K562 (cell line): ENCODE data around the gene TRAF3IP1. TPM values are rescaled to one million over a fixed set of nuclear protein-coding genes. Genes with fewer than 3 reads are reported as not detected.

ENCODE experiments used
- ATAC-seq: fragments of 200-7000 bp; cut with Tn5 transposase; 3 replicates; pipeline ENCODE4 v1.9.1; 2020; ENCODE audit warnings: moderate library complexity
- BruUV-seq: library from RNA; stranded (reverse); fragments of 400-500 nt; replicated peaks from 2 replicates; lab custom pipeline; 2021; lab: Mats Ljungman, UMichigan
- CTCF ChIA-PET: fragments of 300-600 bp; formaldehyde crosslinking; extraction: SDS; loops from one replicate; lab custom pipeline; 2021; ENCODE audit warnings: low intra/inter-chr PET ratio; lab: Yijun Ruan, JAX
- POLR2A ChIA-PET: fragments of 300-600, 350-650 bp; sonication (Branson Sonifier 250); formaldehyde crosslinking; extraction: SDS; loops from one replicate; lab custom pipeline; 2021; ENCODE audit warnings: antibody characterized with exemption, inconsistent platforms; lab: Yijun Ruan, JAX
- DNase-seq, 4 experiments: peaks; one replicate each; pipeline versions ENCODE4 v3.0.0 to v3.0.0-alpha.2; 2011 to 2018; ENCODE audit warnings: low spot score in 3 of 4, mixed read lengths in 3 of 4; ENCODE audit errors: extremely low read depth in 1 of 4
- FAIRE-seq: peaks from 2 replicates; lab custom pipeline; 2011; peaks lifted over from hg19 to GRCh38; lab: Jason Lieb, UNC
- H2AFZ ChIP-seq: 2 replicates; pipeline ENCODE4 v1.6.0; 2011; ENCODE audit warnings: low read depth, low read length, control low read depth, inconsistent platforms
- H3K27ac ChIP-seq: fragments of 200-600 bp; 3 replicates; pipeline ENCODE4 v1.8.0; 2011; ENCODE audit warnings: low read depth, mild to moderate bottlenecking, control low read depth, inconsistent platforms, low read length, moderate library complexity, mixed read lengths; ENCODE audit errors: extremely low read depth
- H3K27me3 ChIP-seq, 2 experiments: fragments of 300-600 bp in 1 of 2; 2 replicates in 1 of 2; 3 replicates in 1 of 2; pipeline versions ENCODE4 v1.6.0 to v1.8.0; 2011; ENCODE audit warnings: inconsistent platforms in 2 of 2, low read length in 2 of 2, mild to moderate bottlenecking in 1 of 2, mixed read lengths in 1 of 2, moderate library complexity in 1 of 2; ENCODE audit not compliant: control insufficient read depth in 2 of 2, insufficient read depth in 2 of 2
- H3K36me3 ChIP-seq: fragments of 300-600 bp; 3 replicates; pipeline ENCODE4 v1.8.0; 2011; ENCODE audit warnings: mild to moderate bottlenecking, low read length, inconsistent platforms; ENCODE audit not compliant: control insufficient read depth, insufficient read depth
- H3K4me1 ChIP-seq, 2 experiments: fragments of 200-600 bp in 1 of 2; replicated peaks in 1 of 2; 2 replicates in 1 of 2; 3 replicates in 1 of 2; pipeline versions ENCODE4 v1.5.1 to v1.8.0; 2011; ENCODE audit warnings: inconsistent platforms in 2 of 2, low read length in 2 of 2, mild to moderate bottlenecking in 1 of 2, mixed read lengths in 1 of 2, moderate library complexity in 1 of 2; ENCODE audit not compliant: control insufficient read depth in 2 of 2, insufficient read depth in 2 of 2
- H3K4me2 ChIP-seq: 2 replicates; pipeline ENCODE4 v1.6.1; 2011; ENCODE audit warnings: low read length, control low read depth, inconsistent platforms, mixed read lengths; ENCODE audit not compliant: insufficient read depth
- H3K4me3 ChIP-seq: fragments of 200-600 bp; sonication (generic), shearing (Covaris generic); 2 replicates; pipeline ENCODE4 v1.5.1; 2016; ENCODE audit warnings: control low read depth, inconsistent platforms
- H3K79me2 ChIP-seq: fragments of 200-600 bp; 3 replicates; pipeline ENCODE4 v1.8.0; 2011; ENCODE audit warnings: low read length, inconsistent platforms; ENCODE audit not compliant: control insufficient read depth, insufficient read depth
- H3K9ac ChIP-seq, 2 experiments: 2 replicates each; pipeline versions ENCODE4 v1.6.0 to v1.6.1; 2011; ENCODE audit warnings: low read depth in 2 of 2, low read length in 2 of 2, control low read depth in 1 of 2, inconsistent platforms in 1 of 2, mild to moderate bottlenecking in 1 of 2, mixed read lengths in 1 of 2; ENCODE audit not compliant: insufficient read depth in 1 of 2
- H3K9me1 ChIP-seq: one replicate; pipeline ENCODE4 v1.6.0; 2011; ENCODE audit warnings: inconsistent platforms, mild to moderate bottlenecking, low read length, moderate library complexity; ENCODE audit not compliant: control insufficient read depth, insufficient read depth
- H3K9me3 ChIP-seq: replicated peaks from 2 replicates; pipeline ENCODE4 v1.5.1; 2011; ENCODE audit warnings: low read depth, low read length, inconsistent platforms; ENCODE audit not compliant: control insufficient read depth, insufficient read depth
- H4K20me1 ChIP-seq: replicated peaks from 2 replicates; pipeline ENCODE4 v1.6.1; 2011; ENCODE audit warnings: low read length, inconsistent platforms, mixed read lengths; ENCODE audit not compliant: control insufficient read depth, insufficient read depth
- ATF3 ChIP-seq, 2 experiments: fragments of 450-650 bp in 1 of 2; sonication (generic) in 1 of 2; formaldehyde crosslinking in 1 of 2; IDR thresholded peaks in 1 of 2; conservative IDR thresholded peaks in 1 of 2; 2 replicates each; pipeline versions ENCODE4 v1.6.1 to v1.8.1; 2016 to 2023; ENCODE audit warnings: mild to moderate bottlenecking in 2 of 2, moderate library complexity in 2 of 2, inconsistent platforms in 1 of 2, missing genetic modification reagents in 1 of 2
- CEBPB ChIP-seq: fragments of 450-650 bp; IDR thresholded peaks from 2 replicates; pipeline ENCODE4 v1.6.1; 2016; ENCODE audit warnings: missing genetic modification characterization, missing compliant biosample characterization
- CEBPG ChIP-seq, 3 experiments: fragments of 200-800 bp in 1 of 3; sonication (Bioruptor generic) in 1 of 3; sonication (generic) in 1 of 3; formaldehyde crosslinking in 1 of 3; IDR thresholded peaks in 2 of 3; conservative IDR thresholded peaks in 1 of 3; 2 replicates each; pipeline versions ENCODE4 v1.6.1 to v1.8.0; 2016 to 2022; ENCODE audit warnings: missing compliant biosample characterization in 2 of 3, missing genetic modification characterization in 2 of 3, mild to moderate bottlenecking in 1 of 3, missing genetic modification reagents in 1 of 3
- HDAC2 ChIP-seq: fragments of 450-650 bp; IDR thresholded peaks from 2 replicates; pipeline ENCODE4 v1.6.1; 2016; ENCODE audit warnings: mild to moderate bottlenecking
- LEF1 ChIP-seq: fragments of 450-650 bp; IDR thresholded peaks from 2 replicates; pipeline ENCODE4 v1.6.1; 2016; ENCODE audit warnings: mild to moderate bottlenecking
- MXD1 ChIP-seq: fragments of 250-450 bp; sonication (Bioruptor Pico); IDR thresholded peaks from 2 replicates; pipeline ENCODE4 v1.8.0; 2021; ENCODE audit warnings: borderline replicate concordance, mild to moderate bottlenecking, moderate library complexity; ENCODE audit not compliant: poor library complexity, severe bottlenecking
- RCOR1 ChIP-seq, 2 experiments: IDR thresholded peaks; 2 replicates each; pipeline ENCODE4 v1.6.1; 2012; ENCODE audit warnings: low read depth in 2 of 2, low read length in 2 of 2, borderline replicate concordance in 1 of 2, improper control_type of control experiment in 1 of 2
- TFE3 ChIP-seq: fragments of 450-650 bp; formaldehyde crosslinking; IDR thresholded peaks from 2 replicates; pipeline ENCODE4 v1.4.0; 2020; ENCODE audit warnings: mild to moderate bottlenecking, mixed read lengths
- TRIM28 ChIP-seq: fragments of 450-650 bp; IDR thresholded peaks from 2 replicates; pipeline ENCODE4 v1.6.1; 2017
- USF1 ChIP-seq: sonication (generic); formaldehyde crosslinking; IDR thresholded peaks from 2 replicates; pipeline ENCODE4 v1.9.0; 2022; ENCODE audit warnings: mild to moderate bottlenecking, missing genetic modification reagents
- ZBTB26 ChIP-seq: fragments of 450-650 bp; formaldehyde crosslinking; IDR thresholded peaks from 2 replicates; pipeline ENCODE4 v1.4.0; 2022; ENCODE audit warnings: missing genetic modification characterization
- ZBTB7A ChIP-seq: IDR thresholded peaks from 2 replicates; pipeline ENCODE4 v1.6.1; 2011; ENCODE audit warnings: low read depth, mild to moderate bottlenecking, low read length, moderate library complexity, borderline replicate concordance; ENCODE audit not compliant: control insufficient read depth
- ZNF121 ChIP-seq: sonication (generic); formaldehyde crosslinking; conservative IDR thresholded peaks from 2 replicates; pipeline ENCODE4 v1.8.0; 2022; ENCODE audit warnings: missing genetic modification reagents
- ZNF174 ChIP-seq: fragments of 250-450 bp; sonication (Bioruptor Pico); IDR thresholded peaks from 2 replicates; pipeline ENCODE4 v1.4.0; 2020; ENCODE audit warnings: mild to moderate bottlenecking
- WGBS: fragments of 100-300 bp; shearing (Covaris generic); methylation state at CpG from one replicate; pipeline ENCODE4 v1.1.6; 2016; ENCODE audit warnings: low coverage, mixed read lengths; ENCODE audit not compliant: insufficient coverage; ENCODE audit errors: missing lambda C conversion rate; 5-methylcytosine and 5-hydroxymethylcytosine counted together
- in situ Hi-C: fragments of 300-500 bp; cut with MboI; formaldehyde crosslinking; loops from 4 replicates; pipeline ENCODE4 v1.15.0; 2018; ENCODE audit warnings: inconsistent platforms, mixed read lengths
- intact Hi-C: fragments of 100-400 bp; cut with micrococcal nuclease; formaldehyde crosslinking; loops from 2 replicates; pipeline ENCODE4 v1.14.2; 2022
- polyA plus RNA-seq, 8 experiments: library from polyadenylated mRNA; depleted of rRNA in 4 of 8; stranded (reverse) in 5 of 8; unstranded in 3 of 8; fragments of >200 nt; fragmentation: Nextera tagmentation in 2 of 8; fragmentation: Illumina TruSeq in 1 of 8; extraction: Ambion mirVana in 2 of 8; extraction: Trizol in 1 of 8; gene quantifications; 2 replicates each; pipeline versions ENCODE4 v1.2.1 to v1.2.3, GENCODE V29; 2011 to 2014; ENCODE audit warnings: inconsistent platforms in 1 of 8, missing spikeins in 1 of 8
- total RNA-seq, 7 experiments: library from RNA; depleted of rRNA in 6 of 7; stranded (reverse); fragments of >200 nt in 6 of 7; fragmentation: Illumina TruSeq in 2 of 7; extraction: Trizol in 2 of 7; gene quantifications; 2 replicates each; pipeline versions ENCODE4 v1.2.1 to v1.2.3, GENCODE V29; 2011 to 2021; ENCODE audit warnings: low replicate concordance in 1 of 7

The TRAF3IP1 gene
- total and polyA plus RNA-seq, 9 of the 15 experiments (the other 6 are each of a cell fraction or from before 2014, with no cell fraction given), result 1.3 to 7.4 (median 3.4) TPM

- Histone ChIP-seq H2AFZ (no peak overlapping the region), H4K20me1 (no peaks in the 10 kb centered on the region), H3K27me3 (peaks cover 0 to 7% of the 10 kb centered on the region in 2 experiments; a peak in 2 of 5 replicates), H3K4me1 (peaks cover 3 to 29% of the 10 kb centered on the region in 2 experiments; a peak in 4 of 5 replicates), H3K79me2 (peaks cover 17% of the 10 kb centered on the region), H3K27ac (no peak overlapping the region), H3K36me3 (peaks cover 3% of the 10 kb centered on the region; the same call in 1 of the 3 replicates), H3K4me2 (no peak overlapping the region), H3K4me3 (no peak overlapping the region), H3K9ac (no peak overlapping the region), H3K9me3 (no peaks in the 10 kb centered on the region), H3K9me1 (no peaks in the 10 kb centered on the region)
- FAIRE-seq (no peak), ATAC-seq (no peak), DNase-seq (no peak)
- in situ Hi-C loops, result no loop called here
- BruUV-seq, result no TSS peak
- CTCF ChIA-PET, result no interaction called here
- POLR2A ChIA-PET, result no interaction called here
- TF ChIP-seq ATF3 (IDR thresholded peaks at IDR 0.05), result peak; percentile 54
- no peak for TF ChIP-seq ATF3 (CRISPR knock-in tag; conservative IDR thresholded peaks at IDR 0.05)
- no peak for TF ChIP-seq TFE3 (CRISPR knock-in tag)
- peak; percentile 64 for TF ChIP-seq CEBPB (tag)
- TF ChIP-seq ZBTB26 (CRISPR knock-in tag), result no peak
- TF ChIP-seq CEBPG (CRISPR knock-in tag; IDR thresholded peaks at IDR 0.05), result peak; percentile 50; the same call in 1 of the 2 replicates
- TF ChIP-seq CEBPG (tag; conservative IDR thresholded peaks at IDR 0.05 in 1 of 2, IDR thresholded peaks at IDR 0.05 in 1 of 2), result no peak; a peak in 2 of 4 replicates
- TF ChIP-seq ZNF174 (CRISPR knock-in tag), result no peak
- no peak for TF ChIP-seq RCOR1 (IDR thresholded peaks at IDR 0.05; ENCODE audit: borderline replicate concordance in 1 of 2, low read depth in 2 of 2, low read length in 2 of 2)
- TF ChIP-seq MXD1, result no peak
- TF ChIP-seq HDAC2, result no peak
- TF ChIP-seq LEF1, result no peak
- no peak for TF ChIP-seq USF1 (CRISPR knock-in tag)
- TF ChIP-seq ZNF121, result peak; percentile 91
- TF ChIP-seq TRIM28, result no peak
- TF ChIP-seq ZBTB7A, result no peak
- intact Hi-C loops, result no loop called here
- WGBS, result 75% methylated on average over 8 of the region's 8 CpGs
Measured at GRCh38 chr2:238291550-238292281, 28.6 kb upstream of the TRAF3IP1 start.
